ENCODE measurements around the gene PDE4B. TPM values are rescaled to one million over a fixed set of nuclear protein-coding genes. Genes with fewer than 3 reads are reported as not detected.
"Not testable (repeated sequence)": the region's sequence is repeated elsewhere in the genome, so short reads cannot be mapped to it uniquely, and the experiment has no call there.

PDE4B gene
- polyA plus RNA-seq, 1 donor from 2014 or later, result 135 TPM

- Histone ChIP-seq H3K36me3 (ENCODE audit: insufficient read depth, low read length) (no peaks in the 10 kb centered on the region), H2AFZ (ENCODE audit: low read depth, low read length) (no peak overlapping the region), H3K79me2 (replicated peaks; ENCODE audit: insufficient read depth, low read length) (no peaks in the 10 kb centered on the region), H3K27me3 (ENCODE audit: insufficient read depth, low read depth, low read length) (no peaks in the 10 kb centered on the region), H4K20me1 (ENCODE audit: insufficient read depth) (no peaks in the 10 kb centered on the region), H3K9me2 (ENCODE audit: insufficient read depth, low read length) (no peaks in the 10 kb centered on the region), H3K9me3 (ENCODE audit: low read length) (no peaks in the 10 kb centered on the region), H3K4me3 (ENCODE audit: low read length) (no peak overlapping the region), H3K9ac (ENCODE audit: low read length) (no peak overlapping the region), H3F3A (ENCODE audit: insufficient read depth, low read length, poor library complexity, severe bottlenecking) (no peaks in the 10 kb centered on the region), H3K4me2 (ENCODE audit: low read length) (no peak overlapping the region), H3K27ac (ENCODE audit: low read length) (no peak overlapping the region)
- TF ChIP-seq EP300 (conservative IDR thresholded peaks at IDR 0.05; ENCODE audit: poor library complexity, severe bottlenecking) (no peak), MXI1 (conservative IDR thresholded peaks at IDR 0.05; ENCODE audit: poor library complexity, severe bottlenecking) (no peak), POLR2AphosphoS5 (IDR thresholded peaks at IDR 0.05) (no peak), EZH2 (IDR thresholded peaks at IDR 0.05; ENCODE audit: borderline replicate concordance, insufficient read depth, low read length, poor library complexity, severe bottlenecking) (no peak), CTCF (IDR thresholded peaks at IDR 0.05; ENCODE audit: poor library complexity, severe bottlenecking) (no peak), REST (IDR thresholded peaks at IDR 0.05; ENCODE audit: borderline replicate concordance) (no peak), RAD21 (conservative IDR thresholded peaks at IDR 0.05) (no peak), SMC3 (conservative IDR thresholded peaks at IDR 0.05; ENCODE audit: poor library complexity) (no peak), TAF1 (IDR thresholded peaks at IDR 0.05; ENCODE audit: low read depth) (no peak)
Observed at GRCh38 chr1:66090859-66091457, 298.3 kb downstream of the PDE4B start.

GRCh38 chr1:66095190-66095589 is 302.5 kb downstream of the PDE4B start:
- no peak for TF ChIP-seq REST (IDR thresholded peaks at IDR 0.05; ENCODE audit: borderline replicate concordance)
- TF ChIP-seq MXI1 (conservative IDR thresholded peaks at IDR 0.05; ENCODE audit: poor library complexity, severe bottlenecking), result no peak
- TF ChIP-seq POLR2AphosphoS5 (IDR thresholded peaks at IDR 0.05), result no peak
- no peak for TF ChIP-seq SMC3 (conservative IDR thresholded peaks at IDR 0.05; ENCODE audit: poor library complexity)
- no peak for TF ChIP-seq RAD21 (conservative IDR thresholded peaks at IDR 0.05)
- TF ChIP-seq CTCF (IDR thresholded peaks at IDR 0.05; ENCODE audit: poor library complexity, severe bottlenecking), result no peak
- TF ChIP-seq EP300 (conservative IDR thresholded peaks at IDR 0.05; ENCODE audit: poor library complexity, severe bottlenecking), result no peak
- TF ChIP-seq TAF1 (IDR thresholded peaks at IDR 0.05; ENCODE audit: low read depth), result no peak
- no peak for TF ChIP-seq EZH2 (IDR thresholded peaks at IDR 0.05; ENCODE audit: borderline replicate concordance, insufficient read depth, low read length, poor library complexity, severe bottlenecking)
- peaks cover 5% of the 10 kb centered on the region for H3K79me2 ChIP-seq (replicated peaks; ENCODE audit: insufficient read depth, low read length)
- no peak overlapping the region for H3K4me3 ChIP-seq (ENCODE audit: low read length)
- H2AFZ ChIP-seq (ENCODE audit: low read depth, low read length), result no peak overlapping the region
- no peak overlapping the region for H3K9ac ChIP-seq (ENCODE audit: low read length)
- no peaks in the 10 kb centered on the region for H3F3A ChIP-seq (ENCODE audit: insufficient read depth, low read length, poor library complexity, severe bottlenecking)
- H3K36me3 ChIP-seq (ENCODE audit: insufficient read depth, low read length), result no peaks in the 10 kb centered on the region
- H3K9me2 ChIP-seq (ENCODE audit: insufficient read depth, low read length), result no peaks in the 10 kb centered on the region
- no peak overlapping the region for H3K4me2 ChIP-seq (ENCODE audit: low read length)
- no peak overlapping the region for H3K27ac ChIP-seq (ENCODE audit: low read length)
- no peaks in the 10 kb centered on the region for H3K27me3 ChIP-seq (ENCODE audit: insufficient read depth, low read depth, low read length)
- H3K9me3 ChIP-seq (ENCODE audit: low read length), result no peaks in the 10 kb centered on the region
- H4K20me1 ChIP-seq (ENCODE audit: insufficient read depth), result no peaks in the 10 kb centered on the region

- H3K27me3 ChIP-seq (ENCODE audit: insufficient read depth, low read depth, low read length); H3F3A ChIP-seq (ENCODE audit: insufficient read depth, low read length, poor library complexity, severe bottlenecking); H3K4me3 ChIP-seq (ENCODE audit: low read length); H2AFZ ChIP-seq (ENCODE audit: low read depth, low read length); H3K79me2 ChIP-seq (replicated peaks; ENCODE audit: insufficient read depth, low read length); H3K4me2 ChIP-seq (ENCODE audit: low read length); H3K9me3 ChIP-seq (ENCODE audit: low read length); H4K20me1 ChIP-seq (ENCODE audit: insufficient read depth); H3K9ac ChIP-seq (ENCODE audit: low read length); H3K9me2 ChIP-seq (ENCODE audit: insufficient read depth, low read length); H3K27ac ChIP-seq (ENCODE audit: low read length); H3K36me3 ChIP-seq (ENCODE audit: insufficient read depth, low read length): not testable (repeated sequence)
Observed at GRCh38 chr1:66100959-66101358, 308.3 kb downstream of the PDE4B start.

Measured in neural cell (in vitro differentiated cells).